H9 (cell line): ENCODE measurements around the gene CWC27. TPM values are rescaled to one million over a fixed set of nuclear protein-coding genes. Genes with fewer than 3 reads are reported as not detected.
A peak's percentile ranks its signal among the peaks of the same experiment; 100 is the strongest.

Source experiments
- DNase-seq: peaks from one replicate; pipeline ENCODE4 v3.0.0-alpha.2; 2017
- H2AFZ ChIP-seq: one replicate; pipeline ENCODE4 v1.6.1; 2013; ENCODE audit warnings: mild to moderate bottlenecking, low read length, control low read depth, moderate library complexity
- H2AK5ac ChIP-seq: 2 replicates; pipeline ENCODE4 v1.6.1; 2013; ENCODE audit warnings: low read length, control low read depth, mixed read lengths; ENCODE audit not compliant: insufficient read length
- H2BK120ac ChIP-seq: one replicate; pipeline ENCODE4 v1.6.1; 2013; ENCODE audit warnings: low read depth, mild to moderate bottlenecking, low read length, control low read depth, inconsistent platforms; ENCODE audit not compliant: poor library complexity, severe bottlenecking
- H2BK12ac ChIP-seq: 2 replicates; pipeline ENCODE4 v1.6.1; 2013; ENCODE audit warnings: low read length, control low read depth, mixed read lengths, low read depth; ENCODE audit not compliant: insufficient read length
- H2BK15ac ChIP-seq: 2 replicates; pipeline ENCODE4 v1.6.1; 2013; ENCODE audit warnings: low read depth, low read length, control low read depth
- H2BK20ac ChIP-seq: one replicate; pipeline ENCODE4 v1.6.1; 2013; ENCODE audit warnings: low read depth, mild to moderate bottlenecking, low read length, control low read depth, inconsistent platforms; ENCODE audit not compliant: poor library complexity, severe bottlenecking
- H2BK5ac ChIP-seq: 2 replicates; pipeline ENCODE4 v1.6.1; 2013; ENCODE audit warnings: low read length, control low read depth, mixed read lengths; ENCODE audit not compliant: insufficient read length
- H3K14ac ChIP-seq: 2 replicates; pipeline ENCODE4 v1.6.1; 2013; ENCODE audit warnings: low read length, control low read depth; ENCODE audit not compliant: insufficient read depth
- H3K18ac ChIP-seq: 2 replicates; pipeline ENCODE4 v1.6.1; 2013; ENCODE audit warnings: low read depth, mild to moderate bottlenecking, mixed read lengths, low read length, control low read depth; ENCODE audit not compliant: insufficient read length
- H3K23ac ChIP-seq: 2 replicates; pipeline ENCODE4 v1.6.1; 2013; ENCODE audit warnings: low read length, control low read depth, mixed read lengths, low read depth; ENCODE audit not compliant: insufficient read length
- H3K23me2 ChIP-seq: 2 replicates; pipeline ENCODE4 v1.6.1; 2013; ENCODE audit warnings: low read depth, mild to moderate bottlenecking, mixed read lengths, low read length, control low read depth; ENCODE audit not compliant: insufficient read length, poor library complexity, severe bottlenecking
- H3K27ac ChIP-seq: 2 replicates; pipeline ENCODE4 v1.5.1; 2013; ENCODE audit warnings: low read length, control low read depth, mixed read lengths, low read depth; ENCODE audit not compliant: insufficient read length
- H3K27me3 ChIP-seq: 2 replicates; pipeline ENCODE4 v1.6.1; 2013; ENCODE audit warnings: low read length, control low read depth, inconsistent platforms; ENCODE audit not compliant: insufficient read depth
- H3K4ac ChIP-seq: 2 replicates; pipeline ENCODE4 v1.6.1; 2013; ENCODE audit warnings: low read depth, mild to moderate bottlenecking, control low read depth, inconsistent platforms, low read length, moderate library complexity
- H3K4me1 ChIP-seq: 2 replicates; pipeline ENCODE4 v1.6.1; 2013; ENCODE audit warnings: low read length, control low read depth, inconsistent platforms; ENCODE audit not compliant: insufficient read depth
- H3K4me2 ChIP-seq: 2 replicates; pipeline ENCODE4 v1.6.1; 2013; ENCODE audit warnings: low read length, control low read depth, mixed read lengths; ENCODE audit not compliant: insufficient read length, insufficient read depth
- H3K56ac ChIP-seq: 2 replicates; pipeline ENCODE4 v1.6.1; 2013; ENCODE audit warnings: low read depth, mild to moderate bottlenecking, mixed read lengths, low read length, control low read depth; ENCODE audit not compliant: insufficient read length
- H3K79me1 ChIP-seq: 2 replicates; pipeline ENCODE4 v1.6.1; 2013; ENCODE audit warnings: low read depth, mild to moderate bottlenecking, moderate library complexity, low read length, control low read depth, inconsistent platforms; ENCODE audit not compliant: insufficient read depth, poor library complexity, severe bottlenecking
- H3K79me2 ChIP-seq: 2 replicates; pipeline ENCODE4 v1.6.1; 2013; ENCODE audit warnings: low read length, control low read depth, inconsistent platforms; ENCODE audit not compliant: insufficient read depth
- H3K9ac ChIP-seq: 2 replicates; pipeline ENCODE4 v1.6.1; 2013; ENCODE audit warnings: low read length, control low read depth, mixed read lengths; ENCODE audit not compliant: insufficient read length; ENCODE audit errors: extremely low read depth
- H3K9me3 ChIP-seq: one replicate; pipeline ENCODE4 v1.6.1; 2013; ENCODE audit warnings: low read depth, low read length, inconsistent platforms; ENCODE audit not compliant: control insufficient read depth
- H3T11ph ChIP-seq: one replicate; pipeline ENCODE4 v1.6.1; 2013; ENCODE audit warnings: mild to moderate bottlenecking, low read length, control low read depth, inconsistent platforms
- H4K20me1 ChIP-seq: one replicate; pipeline ENCODE4 v1.6.1; 2013; ENCODE audit not compliant: control insufficient read depth, insufficient read length, insufficient read depth
- H4K5ac ChIP-seq: 2 replicates; pipeline ENCODE4 v1.6.1; 2013; ENCODE audit warnings: low read depth, mild to moderate bottlenecking, mixed read lengths, low read length, control low read depth; ENCODE audit not compliant: insufficient read length
- H4K8ac ChIP-seq: replicated peaks from 2 replicates; pipeline ENCODE4 v1.6.1; 2013; ENCODE audit warnings: low read length, control low read depth, mixed read lengths, low read depth; ENCODE audit not compliant: insufficient read length
- H4K91ac ChIP-seq: 2 replicates; pipeline ENCODE4 v1.6.1; 2013; ENCODE audit warnings: low read depth, mild to moderate bottlenecking, moderate library complexity, mixed read lengths, low read length, control low read depth; ENCODE audit not compliant: insufficient read length
- H3K27ac Mint-ChIP-seq, 3 experiments: 2 replicates in 2 of 3; 3 replicates in 1 of 3; pipeline ENCODE4 v1.8.0; 2020 to 2021; ENCODE audit warnings: mixed read lengths in 3 of 3, mild to moderate bottlenecking in 1 of 3, moderate library complexity in 1 of 3
- H3K27me3 Mint-ChIP-seq: 2 replicates; pipeline ENCODE4 v1.8.0; 2021; ENCODE audit warnings: low read depth, mild to moderate bottlenecking, moderate library complexity, mixed read lengths
- H3K36me3 Mint-ChIP-seq, 3 experiments: 2 replicates in 2 of 3; 3 replicates in 1 of 3; pipeline ENCODE4 v1.8.0; 2020 to 2021; ENCODE audit warnings: low read depth in 3 of 3, mixed read lengths in 3 of 3; ENCODE audit not compliant: insufficient read depth in 1 of 3
- H3K4me1 Mint-ChIP-seq, 2 experiments: 2 replicates each; pipeline ENCODE4 v1.8.0; 2020; ENCODE audit warnings: mixed read lengths in 2 of 2
- H3K4me3 Mint-ChIP-seq, 2 experiments: 2 replicates in 1 of 2; 3 replicates in 1 of 2; pipeline ENCODE4 v1.8.0; 2020 to 2021; ENCODE audit warnings: mild to moderate bottlenecking in 2 of 2, mixed read lengths in 2 of 2, moderate library complexity in 1 of 2
- H3K9me3 Mint-ChIP-seq, 2 experiments: 2 replicates in 1 of 2; 3 replicates in 1 of 2; pipeline ENCODE4 v1.8.0; 2020; ENCODE audit warnings: mild to moderate bottlenecking in 2 of 2, mixed read lengths in 2 of 2, moderate library complexity in 1 of 2
- WGBS: extraction: QIAGEN DNeasy Blood & Tissue Kit; methylation state at CpG from one replicate; pipeline ENCODE4 v1.1.7; 2013; ENCODE audit warnings: missing lambda C conversion rate, low lambda C conversion rate, mixed read lengths; ENCODE audit not compliant: insufficient read length; ENCODE audit errors: extremely low coverage; 5-methylcytosine and 5-hydroxymethylcytosine counted together
- total RNA-seq: library from RNA; stranded (reverse); gene quantifications from 2 replicates; pipeline ENCODE4 v1.2.1, GENCODE V29; 2021
- TF ChIP-seq, protein P1 (sequence below): fragments of 200-600 bp; sonication (generic); conservative IDR thresholded peaks from 3 replicates; pipeline ENCODE4 v1.8.0; 2021; ENCODE audit warnings: antibody characterized with exemption, mild to moderate bottlenecking

Gene CWC27
- total RNA-seq, 1 experiment from 2014 or later, result 41.9 TPM

DNA sequence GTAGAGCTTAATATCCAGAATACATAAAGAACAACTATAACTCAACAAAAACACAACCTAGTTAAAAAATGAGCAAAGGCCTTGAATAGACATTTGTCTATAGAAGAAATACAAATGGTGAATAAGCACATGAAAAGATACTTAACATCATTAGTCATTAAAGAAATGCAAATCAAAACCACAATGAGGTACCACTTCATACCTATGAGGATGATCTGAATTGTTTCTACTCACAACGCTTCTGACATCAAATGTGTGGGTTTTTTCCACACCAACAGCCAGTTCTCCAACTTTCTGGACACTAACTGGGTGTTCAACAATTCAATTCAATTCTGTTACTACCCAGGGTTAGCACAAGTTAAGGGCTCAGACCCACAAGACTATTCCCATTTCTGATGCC, 22.3 kb upstream of the CWC27 start:
- no CpG with 5 or more reads among the region's 1 CpG for WGBS
- no peaks in the 10 kb centered on the region for H3K27me3 Mint-ChIP-seq
- no peaks in the 10 kb centered on the region for H4K20me1 ChIP-seq

More for the DNA sequence above, 22.3 kb upstream of the CWC27 start:
- H2BK15ac ChIP-seq, result no peak overlapping the region
- no peak overlapping the region for H2AK5ac ChIP-seq
- DNase-seq, result no peak
- H3K4me2 ChIP-seq, result no peak overlapping the region
- H3K27me3 ChIP-seq, result no peaks in the 10 kb centered on the region
- no peak overlapping the region for H2BK20ac ChIP-seq
- H3K56ac ChIP-seq, result no peak overlapping the region
- H3T11ph ChIP-seq, result no peak overlapping the region
- Mint-ChIP-seq H3K9me3 (no peaks in the 10 kb centered on the region), H3K36me3 (peaks cover 6 to 10% (median 6%) of the 10 kb centered on the region in 3 experiments), H3K4me3 (no peak overlapping the region), H3K4me1 (peaks cover 5 to 13% of the 10 kb centered on the region in 2 experiments), H3K27ac (peak overlapping the region in 1 of 3 experiments; percentile 29; a peak in 2 of 7 replicates)
- TF ChIP-seq, protein P1, sequence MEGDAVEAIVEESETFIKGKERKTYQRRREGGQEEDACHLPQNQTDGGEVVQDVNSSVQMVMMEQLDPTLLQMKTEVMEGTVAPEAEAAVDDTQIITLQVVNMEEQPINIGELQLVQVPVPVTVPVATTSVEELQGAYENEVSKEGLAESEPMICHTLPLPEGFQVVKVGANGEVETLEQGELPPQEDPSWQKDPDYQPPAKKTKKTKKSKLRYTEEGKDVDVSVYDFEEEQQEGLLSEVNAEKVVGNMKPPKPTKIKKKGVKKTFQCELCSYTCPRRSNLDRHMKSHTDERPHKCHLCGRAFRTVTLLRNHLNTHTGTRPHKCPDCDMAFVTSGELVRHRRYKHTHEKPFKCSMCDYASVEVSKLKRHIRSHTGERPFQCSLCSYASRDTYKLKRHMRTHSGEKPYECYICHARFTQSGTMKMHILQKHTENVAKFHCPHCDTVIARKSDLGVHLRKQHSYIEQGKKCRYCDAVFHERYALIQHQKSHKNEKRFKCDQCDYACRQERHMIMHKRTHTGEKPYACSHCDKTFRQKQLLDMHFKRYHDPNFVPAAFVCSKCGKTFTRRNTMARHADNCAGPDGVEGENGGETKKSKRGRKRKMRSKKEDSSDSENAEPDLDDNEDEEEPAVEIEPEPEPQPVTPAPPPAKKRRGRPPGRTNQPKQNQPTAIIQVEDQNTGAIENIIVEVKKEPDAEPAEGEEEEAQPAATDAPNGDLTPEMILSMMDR, result no peak
- H3K4me1 ChIP-seq, result no peaks in the 10 kb centered on the region; the same call in 1 of the 2 replicates
- no peak overlapping the region for H4K5ac ChIP-seq
- no peaks in the 10 kb centered on the region for H3K9me3 ChIP-seq
- no peaks in the 10 kb centered on the region for H3K79me1 ChIP-seq
- no peak overlapping the region for H2BK120ac ChIP-seq
- no peak overlapping the region for H4K91ac ChIP-seq
- no peak overlapping the region for H4K8ac ChIP-seq
- H3K9ac ChIP-seq, result no peak overlapping the region
- H3K27ac ChIP-seq, result no peak overlapping the region
- no peaks in the 10 kb centered on the region for H3K23me2 ChIP-seq
- H3K4ac ChIP-seq, result no peak overlapping the region
- H2BK5ac ChIP-seq, result no peak overlapping the region
- H3K18ac ChIP-seq, result no peak overlapping the region
- no peak overlapping the region for H2BK12ac ChIP-seq
- H3K79me2 ChIP-seq, result no peaks in the 10 kb centered on the region
- no peak overlapping the region for H3K23ac ChIP-seq
- H2AFZ ChIP-seq, result no peak overlapping the region
- no peak overlapping the region for H3K14ac ChIP-seq
